Measurements from ENCODE around the gene CADPS2. TPM values are rescaled to one million over a fixed set of nuclear protein-coding genes. Genes with fewer than 3 reads are reported as not detected.
"Not testable (repeated sequence)": the region's sequence is repeated elsewhere in the genome, so short reads cannot be mapped to it uniquely, and the experiment has no call there.

Gene CADPS2
- total RNA-seq, 3 donors from 2014 or later (not counting 1 experiment from before 2014, with no cell fraction given): not detected

DNA sequence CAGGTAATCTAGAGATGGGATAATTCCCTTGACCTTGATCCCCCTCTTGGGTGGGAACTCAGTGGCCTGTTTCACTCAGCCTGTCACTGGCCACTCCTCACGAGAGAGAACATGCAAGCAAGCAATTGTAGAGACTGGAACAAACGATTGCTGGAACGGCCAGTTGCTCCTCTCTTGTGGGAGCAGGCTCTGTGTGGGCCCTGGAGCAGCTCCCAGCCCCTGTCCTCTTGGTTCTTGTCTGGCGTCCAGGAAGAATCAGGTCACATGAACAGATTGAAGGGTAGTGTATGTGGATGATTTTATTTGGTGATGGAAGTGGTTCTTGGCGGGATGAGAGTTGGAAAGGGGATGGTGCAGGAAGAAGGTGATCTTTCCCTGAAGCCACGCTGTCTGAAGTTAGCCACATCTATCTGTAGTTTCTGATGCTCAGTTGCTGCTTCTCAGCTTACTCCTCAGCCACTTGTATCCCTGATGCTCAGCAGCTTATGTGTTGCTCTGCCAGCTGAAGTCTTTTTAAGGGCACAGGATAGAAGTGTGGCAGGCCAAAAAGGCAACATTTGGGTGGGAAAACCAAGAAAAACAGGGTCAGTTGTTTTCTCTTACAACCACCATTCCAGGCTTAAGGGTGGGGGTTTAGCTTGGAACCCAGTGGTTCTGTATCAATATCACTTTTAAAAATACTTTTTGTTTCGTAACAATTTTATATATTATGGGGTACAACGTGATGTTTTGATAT is 203.3 kb downstream of the CADPS2 start:
- H3K9me3 ChIP-seq (ENCODE audit: control insufficient read depth, insufficient read depth, low read length): no peaks in the 10 kb centered on the region
- Mint-ChIP-seq H3K9me3 (peaks cover 7 to 9% of the 10 kb centered on the region in 2 donors), H3K27me3 (ENCODE audit: low read depth in 2 of 2) (no peaks in the 10 kb centered on the region), H3K36me3 (no peaks in the 10 kb centered on the region), H3K4me3 (no peak overlapping the region), H3K27ac (no peak overlapping the region), H3K4me1 (no peaks in the 10 kb centered on the region)
- DNase-seq: no peak
- no peaks in the 10 kb centered on the region for H3K4me1 ChIP-seq (ENCODE audit: control insufficient read depth, insufficient read depth, low read length)
- H3K27me3 ChIP-seq (ENCODE audit: control insufficient read depth, insufficient read depth, low read length): no peaks in the 10 kb centered on the region
- intact Hi-C loops (cut with micrococcal nuclease): no loop called here
- no peaks in the 10 kb centered on the region for H3K36me3 ChIP-seq (ENCODE audit: control insufficient read depth, insufficient read depth, low read length)
- TF ChIP-seq, protein P1, sequence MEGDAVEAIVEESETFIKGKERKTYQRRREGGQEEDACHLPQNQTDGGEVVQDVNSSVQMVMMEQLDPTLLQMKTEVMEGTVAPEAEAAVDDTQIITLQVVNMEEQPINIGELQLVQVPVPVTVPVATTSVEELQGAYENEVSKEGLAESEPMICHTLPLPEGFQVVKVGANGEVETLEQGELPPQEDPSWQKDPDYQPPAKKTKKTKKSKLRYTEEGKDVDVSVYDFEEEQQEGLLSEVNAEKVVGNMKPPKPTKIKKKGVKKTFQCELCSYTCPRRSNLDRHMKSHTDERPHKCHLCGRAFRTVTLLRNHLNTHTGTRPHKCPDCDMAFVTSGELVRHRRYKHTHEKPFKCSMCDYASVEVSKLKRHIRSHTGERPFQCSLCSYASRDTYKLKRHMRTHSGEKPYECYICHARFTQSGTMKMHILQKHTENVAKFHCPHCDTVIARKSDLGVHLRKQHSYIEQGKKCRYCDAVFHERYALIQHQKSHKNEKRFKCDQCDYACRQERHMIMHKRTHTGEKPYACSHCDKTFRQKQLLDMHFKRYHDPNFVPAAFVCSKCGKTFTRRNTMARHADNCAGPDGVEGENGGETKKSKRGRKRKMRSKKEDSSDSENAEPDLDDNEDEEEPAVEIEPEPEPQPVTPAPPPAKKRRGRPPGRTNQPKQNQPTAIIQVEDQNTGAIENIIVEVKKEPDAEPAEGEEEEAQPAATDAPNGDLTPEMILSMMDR (IDR thresholded peaks at IDR 0.05): no peak
- 76% methylated on average over 6 of the region's 8 CpGs for WGBS (ENCODE audit: insufficient coverage)
- H3K27ac ChIP-seq (ENCODE audit: low read length): no peak overlapping the region
- H3K4me3 ChIP-seq (ENCODE audit: low read length): no peak overlapping the region
- no peak for ATAC-seq

DNA sequence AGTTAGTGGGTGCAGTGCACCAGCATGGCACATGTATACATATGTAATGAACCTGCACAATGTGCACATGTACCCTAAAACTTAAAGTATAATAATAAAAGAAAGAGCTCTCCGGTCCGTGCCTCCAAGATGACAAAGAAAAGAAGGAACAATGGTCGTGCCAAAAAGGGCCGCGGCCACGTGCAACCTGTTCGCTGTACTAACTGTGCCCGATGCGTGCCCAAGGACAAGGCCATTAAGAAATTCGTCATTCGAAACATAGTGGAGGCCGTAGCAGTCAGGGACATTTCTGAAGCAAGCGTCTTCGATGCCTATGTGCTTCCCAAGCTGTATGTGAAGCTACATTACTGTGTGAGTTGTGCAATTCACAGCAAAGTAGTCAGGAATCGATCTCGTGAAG is 205.1 kb downstream of the CADPS2 start:
- DNase-seq; H3K4me1 ChIP-seq (ENCODE audit: control insufficient read depth, insufficient read depth, low read length); H3K36me3 Mint-ChIP-seq; H3K36me3 ChIP-seq (ENCODE audit: control insufficient read depth, insufficient read depth, low read length); H3K4me3 ChIP-seq (ENCODE audit: low read length); H3K4me3 Mint-ChIP-seq; H3K9me3 ChIP-seq (ENCODE audit: control insufficient read depth, insufficient read depth, low read length); ATAC-seq; H3K27ac Mint-ChIP-seq; H3K27me3 Mint-ChIP-seq (ENCODE audit: low read depth in 2 of 2); H3K27ac ChIP-seq (ENCODE audit: low read length); H3K27me3 ChIP-seq (ENCODE audit: control insufficient read depth, insufficient read depth, low read length); intact Hi-C loops (cut with micrococcal nuclease); H3K4me1 Mint-ChIP-seq: not testable (repeated sequence)
- 96% methylated on average over 14 of the region's 16 CpGs for WGBS (ENCODE audit: insufficient coverage)
- H3K9me3 Mint-ChIP-seq: peaks cover 12 to 18% of the 10 kb centered on the region in 2 donors

DNA sequence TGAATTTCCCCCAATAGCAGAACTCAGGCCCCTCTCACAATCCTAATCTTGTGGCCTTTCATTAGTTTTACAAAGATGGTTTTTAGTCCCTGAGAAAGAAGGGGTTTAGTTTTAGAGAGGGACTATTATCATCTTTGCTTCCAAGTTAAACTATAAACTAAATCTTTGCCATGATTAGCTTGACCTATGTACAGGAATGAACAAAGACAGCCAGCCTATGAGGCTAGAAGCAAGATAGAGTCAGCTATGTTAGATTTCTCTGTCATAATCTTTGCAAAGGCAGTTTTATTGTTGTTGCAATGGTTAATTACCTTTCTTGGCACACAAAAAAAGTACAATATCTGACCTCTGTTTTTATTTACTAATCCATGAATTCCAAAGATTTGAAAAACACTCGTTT is 206.4 kb downstream of the CADPS2 start:
- H3K4me3 Mint-ChIP-seq: no peak overlapping the region
- H3K27me3 ChIP-seq (ENCODE audit: control insufficient read depth, insufficient read depth, low read length): no peaks in the 10 kb centered on the region
- no peaks in the 10 kb centered on the region for H3K4me1 ChIP-seq (ENCODE audit: control insufficient read depth, insufficient read depth, low read length)
- H3K36me3 Mint-ChIP-seq: no peaks in the 10 kb centered on the region
- H3K4me3 ChIP-seq (ENCODE audit: low read length): no peak overlapping the region
- intact Hi-C loops (cut with micrococcal nuclease): no loop called here
- no peaks in the 10 kb centered on the region for H3K4me1 Mint-ChIP-seq
- DNase-seq (no peak), ATAC-seq (no peak)
- no peak overlapping the region for H3K27ac ChIP-seq (ENCODE audit: low read length)
- 83% methylated on average over 1 of the region's 1 CpG for WGBS (ENCODE audit: insufficient coverage)
- H3K27me3 Mint-ChIP-seq (ENCODE audit: low read depth in 2 of 2): no peaks in the 10 kb centered on the region
- H3K9me3 Mint-ChIP-seq: peaks cover 10 to 15% of the 10 kb centered on the region in 2 donors
- TF ChIP-seq, protein P1 (IDR thresholded peaks at IDR 0.05): no peak
- no peak overlapping the region for H3K27ac Mint-ChIP-seq
- H3K36me3 ChIP-seq (ENCODE audit: control insufficient read depth, insufficient read depth, low read length): no peaks in the 10 kb centered on the region
- H3K9me3 ChIP-seq (ENCODE audit: control insufficient read depth, insufficient read depth, low read length): peaks cover 2% of the 10 kb centered on the region

DNA sequence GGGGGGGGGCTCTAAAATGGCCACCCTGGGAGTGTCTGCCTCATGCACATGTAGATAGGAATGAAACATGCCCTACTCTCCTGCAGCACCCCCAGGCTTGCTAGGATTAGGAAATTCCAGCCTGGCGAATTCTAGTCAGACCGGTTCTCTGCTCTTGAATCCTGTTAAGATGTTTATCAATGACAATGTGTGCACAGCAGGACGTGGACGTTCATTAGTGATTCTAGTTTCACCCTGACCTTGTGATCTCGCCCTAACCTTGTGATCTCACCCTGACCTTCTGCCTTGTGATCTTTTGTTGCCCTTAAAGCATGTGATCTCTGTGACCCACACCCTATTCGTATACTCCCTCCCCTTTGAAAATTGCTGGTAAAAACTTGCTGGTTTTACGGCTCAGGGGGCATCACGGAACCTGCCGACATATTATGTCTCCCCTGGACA is 207.0 kb downstream of the CADPS2 start:
- H3K4me3 ChIP-seq (ENCODE audit: low read length); H3K27ac Mint-ChIP-seq; H3K36me3 Mint-ChIP-seq; H3K36me3 ChIP-seq (ENCODE audit: control insufficient read depth, insufficient read depth, low read length); H3K27me3 Mint-ChIP-seq (ENCODE audit: low read depth in 2 of 2); intact Hi-C loops (cut with micrococcal nuclease); H3K4me1 Mint-ChIP-seq; H3K4me3 Mint-ChIP-seq; H3K9me3 ChIP-seq (ENCODE audit: control insufficient read depth, insufficient read depth, low read length); H3K4me1 ChIP-seq (ENCODE audit: control insufficient read depth, insufficient read depth, low read length); DNase-seq; H3K27me3 ChIP-seq (ENCODE audit: control insufficient read depth, insufficient read depth, low read length); ATAC-seq; H3K27ac ChIP-seq (ENCODE audit: low read length): not testable (repeated sequence)
- H3K9me3 Mint-ChIP-seq: peaks cover 10 to 15% of the 10 kb centered on the region in 2 donors
- 75% methylated on average over 9 of the region's 9 CpGs for WGBS (ENCODE audit: insufficient coverage)
